ENCODE data around the gene F2RL1. TPM values are rescaled to one million over a fixed set of nuclear protein-coding genes. Genes with fewer than 3 reads are reported as not detected.
"Not testable (repeated sequence)": the region's sequence is repeated elsewhere in the genome, so short reads cannot be mapped to it uniquely, and the experiment has no call there.

F2RL1 gene
- total and polyA plus RNA-seq, 11 donors, result 0.80 to 6.6 (median 1.6) TPM

GRCh38 chr5:76776391-76776790 is 42.4 kb upstream of the F2RL1 start:
- Histone ChIP-seq H3K4me3 (no peak overlapping the region), H3K9me3 (no peaks in the 10 kb centered on the region), H3K27ac (no peak overlapping the region), H3K4me1 (peaks cover 0 to 6% (median 0%) of the 10 kb centered on the region in 12 donors), H3K36me3 (no peaks in the 10 kb centered on the region), H3K27me3 (no peaks in the 10 kb centered on the region)
- no peak for DNase-seq
- WGBS, 4 donors, result 89 to 95% (median 92%) methylated on average over 2 of the region's 2 CpGs
- no peak for ATAC-seq
- intact Hi-C loops (cut with DNase I), result no loop called here
- TF ChIP-seq POLR2A (IDR thresholded peaks at IDR 0.05), result no peak
- no peak for TF ChIP-seq CTCF (IDR thresholded peaks at IDR 0.05)

GRCh38 chr5:76780616-76781015 is 38.2 kb upstream of the F2RL1 start:
- H3K4me1 ChIP-seq; intact Hi-C loops (cut with DNase I); DNase-seq; H3K36me3 ChIP-seq; ATAC-seq; H3K27me3 ChIP-seq; H3K27ac ChIP-seq; H3K9me3 ChIP-seq; H3K4me3 ChIP-seq: not testable (repeated sequence)
- WGBS, 4 donors, result 90 to 96% (median 95%) methylated on average over 4 of the region's 4 CpGs

- no peak for ATAC-seq
- H3K4me1 ChIP-seq, result peaks cover 0 to 4% (median 0%) of the 10 kb centered on the region in 12 donors
- no peak for DNase-seq
- H3K36me3 ChIP-seq, result no peaks in the 10 kb centered on the region
- H3K27me3 ChIP-seq, result no peaks in the 10 kb centered on the region
- 91 to 94% (median 91%) methylated on average over 10 of the region's 10 CpGs for WGBS, 4 donors
- H3K9me3 ChIP-seq, result no peaks in the 10 kb centered on the region
- intact Hi-C loops (cut with DNase I), result no loop called here
- H3K4me3 ChIP-seq, result no peak overlapping the region
- no peak overlapping the region for H3K27ac ChIP-seq
- TF ChIP-seq CTCF (IDR thresholded peaks at IDR 0.05) (no peak), POLR2A (IDR thresholded peaks at IDR 0.05) (no peak)
Observed at GRCh38 chr5:76781775-76782174, 37.1 kb upstream of the F2RL1 start.

GRCh38 chr5:76782444-76782843 is 36.4 kb upstream of the F2RL1 start:
- Histone ChIP-seq H3K4me3 (no peak overlapping the region), H3K9me3 (no peaks in the 10 kb centered on the region), H3K36me3 (no peaks in the 10 kb centered on the region), H3K27ac (no peak overlapping the region), H3K27me3 (no peaks in the 10 kb centered on the region), H3K4me1 (peaks cover 0 to 9% (median 2%) of the 10 kb centered on the region in 12 donors)
- intact Hi-C loops (cut with DNase I), result no loop called here
- WGBS, 4 donors, result 94 to 98% (median 96%) methylated on average over 3 of the region's 3 CpGs
- TF ChIP-seq POLR2A (IDR thresholded peaks at IDR 0.05), result no peak
- no peak for TF ChIP-seq CTCF (IDR thresholded peaks at IDR 0.05)
- ATAC-seq, result no peak
- no peak for DNase-seq

- H3K9me3 ChIP-seq, result no peaks in the 10 kb centered on the region
- peak in 4 of 5 donors; percentile 63 to 71 (median 66) for DNase-seq
- ATAC-seq, result peak; percentile 72 to 85 (median 74)
Observed at GRCh38 chr5:76787237-76787636, 31.6 kb upstream of the F2RL1 start.

More at GRCh38 chr5:76787237-76787636, 31.6 kb upstream of the F2RL1 start:
- Histone ChIP-seq H3K27ac (peak overlapping the region in 11 of 12 donors; percentile 17 to 80 (median 69)), H3K36me3 (no peaks in the 10 kb centered on the region), H3K27me3 (no peaks in the 10 kb centered on the region), H3K4me1 (peaks cover 4 to 54% (median 23%) of the 10 kb centered on the region in 12 donors), H3K4me3 (no peak overlapping the region)
- 23 to 40% (median 31%) methylated on average over 2 of the region's 2 CpGs for WGBS, 4 donors
- TF ChIP-seq CTCF (IDR thresholded peaks at IDR 0.05) (no peak), POLR2A (IDR thresholded peaks at IDR 0.05) (no peak)
- intact Hi-C loops (cut with DNase I), result no loop called here
